NCI-H2029 (cell line): ENCODE results near the gene SPG7.
"Not testable (repeated sequence)": the region's sequence is repeated elsewhere in the genome, so short reads cannot be mapped to it uniquely, and the experiment has no call there.

Experiments
- DNase-seq: peaks from one replicate; lab custom pipeline; 2025; lab: John Stamatoyannopoulos, UW

Gene SPG7

GRCh38 chr16:89581045-89581695 lies 73.0 kb downstream of the SPG7 start:
- DNase-seq, result no peak

- DNase-seq, result peak; percentile 82
These were observed 73.8 kb downstream of the SPG7 start for GRCh38 chr16:89581861-89582563.

GRCh38 chr16:89582614-89583196 lies 74.5 kb downstream of the SPG7 start:
- no peak for DNase-seq

GRCh38 chr16:89583197-89583894 lies 75.1 kb downstream of the SPG7 start:
- DNase-seq, result no peak

- no peak for DNase-seq
These were observed 75.9 kb downstream of the SPG7 start for GRCh38 chr16:89583895-89584644.

GRCh38 chr16:89584768-89585549 lies 76.8 kb downstream of the SPG7 start:
- no peak for DNase-seq

- DNase-seq, result no peak
These were observed 78.0 kb downstream of the SPG7 start for GRCh38 chr16:89586218-89586617.

- peak; percentile 58 for DNase-seq
These were observed 78.7 kb downstream of the SPG7 start for GRCh38 chr16:89586853-89587252.

GRCh38 chr16:89587676-89588075 lies 79.5 kb downstream of the SPG7 start:
- not testable (repeated sequence) for DNase-seq

GRCh38 chr16:89588413-89589109 lies 80.4 kb downstream of the SPG7 start:
- DNase-seq, result no peak

GRCh38 chr16:89589241-89589926 lies 81.2 kb downstream of the SPG7 start:
- no peak for DNase-seq

- DNase-seq, result no peak
These were observed 85.6 kb downstream of the SPG7 start for GRCh38 chr16:89593841-89594240.

- no peak for DNase-seq
These were observed 87.3 kb downstream of the SPG7 start for GRCh38 chr16:89595330-89596060.

- DNase-seq, result no peak
These were observed 88.0 kb downstream of the SPG7 start for GRCh38 chr16:89596061-89596689.

- no peak for DNase-seq
These were observed 88.9 kb downstream of the SPG7 start for GRCh38 chr16:89596957-89597649.

- no peak for DNase-seq
These were observed 90.0 kb downstream of the SPG7 start for GRCh38 chr16:89598199-89598598.

GRCh38 chr16:89599451-89599858 lies 91.3 kb downstream of the SPG7 start:
- DNase-seq, result no peak

- DNase-seq, result no peak
These were observed 91.7 kb downstream of the SPG7 start for GRCh38 chr16:89599902-89600301.
